D721Med (cell line): ENCODE data around the gene STYXL1.
"Not testable (repeated sequence)": the region's sequence is repeated elsewhere in the genome, so short reads cannot be mapped to it uniquely, and the experiment has no call there.

Experiments
- DNase-seq: peaks from one replicate; pipeline ENCODE4 v3.0.0; 2011; ENCODE audit warnings: low spot score; ENCODE audit not compliant: insufficient read length
- FAIRE-seq: peaks from 2 replicates; lab custom pipeline; 2011; peaks lifted over from hg19 to GRCh38; lab: Jason Lieb, UNC
- CTCF ChIP-seq: IDR thresholded peaks from 2 replicates; pipeline ENCODE4 v1.5.1; 2012; ENCODE audit warnings: mild to moderate bottlenecking, control low read depth; ENCODE audit not compliant: insufficient read depth; ENCODE audit errors: missing control alignments

The STYXL1 gene

GRCh38 chr7:76047305-76047810 lies 442 bp downstream of the STYXL1 start:
- DNase-seq (no peak), FAIRE-seq (no peak)
- TF ChIP-seq CTCF, result no peak

DNA sequence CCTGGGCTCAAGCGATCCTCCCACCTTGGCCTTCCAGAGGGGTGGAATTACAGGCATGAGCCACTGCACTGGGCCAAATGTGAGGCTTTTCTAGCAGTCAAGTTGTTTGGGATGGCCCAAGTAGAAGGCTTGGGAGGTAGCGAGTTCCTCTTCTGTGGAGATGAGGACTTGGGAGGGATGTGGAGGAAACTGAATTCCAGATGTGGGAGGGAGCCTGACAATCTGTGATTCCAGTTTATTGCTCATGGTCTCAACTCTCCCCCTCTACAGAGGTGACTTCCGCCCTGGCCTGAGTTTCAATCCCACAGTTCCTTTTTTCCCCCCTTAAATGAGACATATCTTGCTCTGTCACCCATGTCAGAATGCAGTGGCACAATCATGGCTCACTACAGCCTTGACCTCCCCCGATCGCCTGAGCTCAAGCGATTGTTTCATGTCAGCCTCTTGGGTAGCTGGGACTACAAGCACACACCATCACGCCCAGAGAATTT lies 3.4 kb downstream of the STYXL1 start:
- no peak for DNase-seq

GRCh38 chr7:76040126-76040525 lies 7.7 kb downstream of the STYXL1 start:
- no peak for DNase-seq
- no peak for FAIRE-seq
- TF ChIP-seq CTCF, result no peak

More for the DNA sequence above, 3.4 kb downstream of the STYXL1 start:
- no peak for FAIRE-seq
- no peak for TF ChIP-seq CTCF

GRCh38 chr7:76037310-76037709 lies 10.5 kb downstream of the STYXL1 start:
- no peak for TF ChIP-seq CTCF
- no peak for FAIRE-seq
- DNase-seq, result no peak

- no peak for TF ChIP-seq CTCF
- DNase-seq (no peak), FAIRE-seq (no peak)
Measured at GRCh38 chr7:76031964-76032363, 15.8 kb downstream of the STYXL1 start.

- FAIRE-seq, DNase-seq: not testable (repeated sequence)
Measured at GRCh38 chr7:76029682-76030081, 18.1 kb downstream of the STYXL1 start.

- no peak for TF ChIP-seq CTCF
- DNase-seq (no peak), FAIRE-seq (no peak)
Measured at GRCh38 chr7:76023002-76023401, 24.8 kb downstream of the STYXL1 start.
